Epidermal melanocyte (primary cell): Measurements from ENCODE around the gene ZPR1.

Experiments used
- DNase-seq: peaks from one replicate; pipeline ENCODE4 v3.0.0; 2011; ENCODE audit warnings: low spot score; ENCODE audit not compliant: insufficient read length

ZPR1 gene

DNA sequence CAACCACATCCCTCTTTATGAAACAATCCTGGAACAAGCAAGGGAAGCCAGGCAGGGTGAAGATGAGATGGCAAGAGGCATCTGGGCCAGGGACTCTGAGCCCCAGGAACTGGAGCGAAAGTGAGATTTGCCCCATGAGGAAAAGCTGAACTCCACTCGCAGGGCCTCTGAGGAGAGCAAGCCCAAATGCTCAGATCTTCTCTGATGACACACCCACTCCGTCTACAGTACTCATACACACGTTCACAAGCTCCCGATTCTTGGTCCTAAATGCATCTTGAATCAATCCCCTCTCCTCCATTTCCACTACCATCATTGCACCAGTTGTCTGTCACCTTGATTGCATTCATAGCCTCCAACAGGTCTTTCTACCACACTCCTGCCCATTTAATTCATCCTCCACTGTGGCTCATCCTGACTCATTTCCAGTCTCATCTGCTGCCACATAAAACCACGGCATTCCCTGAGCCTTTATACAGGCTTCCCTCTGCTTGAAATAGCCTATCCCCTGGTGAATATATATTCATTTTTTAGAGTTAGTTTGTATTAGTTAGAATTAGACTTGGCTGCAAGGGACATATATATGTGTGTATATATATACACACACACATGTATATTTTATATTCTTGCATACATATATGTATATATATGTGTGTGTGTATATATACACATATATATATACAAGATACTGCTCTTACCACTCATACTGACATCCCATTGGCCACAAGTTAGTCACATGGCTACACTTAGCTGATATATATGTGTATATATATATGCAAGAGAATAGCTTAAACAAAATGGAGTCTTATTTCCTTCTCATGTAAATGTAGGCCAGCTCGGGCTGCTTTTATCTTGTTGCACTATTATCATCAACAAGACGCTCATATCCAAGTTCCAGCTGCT lies 5.3 kb upstream of the ZPR1 start:
- DNase-seq: no peak

DNA sequence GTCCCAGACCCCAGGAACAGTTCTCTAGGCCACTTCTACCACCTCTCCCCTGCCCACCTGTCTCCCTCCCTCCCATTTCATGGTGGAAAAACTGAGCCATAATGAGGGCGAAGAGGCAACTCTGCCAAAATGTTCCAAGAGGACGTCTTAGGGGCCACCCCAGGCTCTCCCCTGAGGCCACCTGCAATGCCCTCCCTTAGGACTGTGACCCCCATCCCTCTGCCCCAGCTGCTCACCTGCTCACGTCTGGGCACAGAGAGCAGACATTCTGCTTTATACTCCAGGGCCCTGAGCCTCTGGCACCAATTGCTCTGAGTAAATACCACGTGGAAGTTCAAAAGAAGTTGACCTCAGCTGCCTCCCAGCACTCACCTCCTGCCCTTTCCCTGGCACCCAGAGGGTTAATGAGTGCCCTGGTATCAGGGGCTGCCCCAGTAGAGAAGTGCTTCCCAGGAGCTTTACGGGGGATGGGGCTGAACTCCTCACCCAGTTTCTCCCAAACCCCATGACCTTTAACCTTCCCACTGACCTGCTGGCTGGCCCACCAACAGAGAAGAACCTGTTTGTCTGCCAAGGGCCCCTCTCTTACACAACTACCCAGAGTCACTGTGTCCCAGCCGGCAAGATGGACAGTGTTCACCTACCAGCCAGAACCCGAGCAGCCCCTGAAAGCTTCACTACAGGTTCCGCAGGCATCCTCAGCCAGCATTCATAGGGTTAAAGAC lies 4.5 kb upstream of the ZPR1 start:
- no peak for DNase-seq

DNA sequence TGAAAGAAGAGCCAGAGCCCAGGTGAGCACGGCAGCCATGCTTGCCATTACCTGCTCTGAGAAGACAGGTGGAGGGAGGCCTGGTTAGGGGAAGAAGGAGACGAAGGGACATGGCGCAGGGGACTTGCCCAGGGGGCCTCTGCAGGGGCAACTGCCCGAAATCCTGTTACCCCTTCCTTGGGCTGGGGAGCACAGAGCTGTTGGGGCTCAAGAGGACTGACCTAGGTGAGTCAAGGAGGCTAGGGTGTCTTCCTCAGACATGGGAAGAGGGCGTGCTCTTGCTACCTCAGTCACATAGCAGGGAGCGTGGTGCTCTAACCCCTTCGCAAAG lies 4.0 kb upstream of the ZPR1 start, which contains the start of gene APOA5:
Gene APOA5, minus strand, starts transcription at position 67 of the 331 bp plus-strand sequence. Its CDS starts 19 bp downstream, at position 48.
- no peak for DNase-seq

DNA sequence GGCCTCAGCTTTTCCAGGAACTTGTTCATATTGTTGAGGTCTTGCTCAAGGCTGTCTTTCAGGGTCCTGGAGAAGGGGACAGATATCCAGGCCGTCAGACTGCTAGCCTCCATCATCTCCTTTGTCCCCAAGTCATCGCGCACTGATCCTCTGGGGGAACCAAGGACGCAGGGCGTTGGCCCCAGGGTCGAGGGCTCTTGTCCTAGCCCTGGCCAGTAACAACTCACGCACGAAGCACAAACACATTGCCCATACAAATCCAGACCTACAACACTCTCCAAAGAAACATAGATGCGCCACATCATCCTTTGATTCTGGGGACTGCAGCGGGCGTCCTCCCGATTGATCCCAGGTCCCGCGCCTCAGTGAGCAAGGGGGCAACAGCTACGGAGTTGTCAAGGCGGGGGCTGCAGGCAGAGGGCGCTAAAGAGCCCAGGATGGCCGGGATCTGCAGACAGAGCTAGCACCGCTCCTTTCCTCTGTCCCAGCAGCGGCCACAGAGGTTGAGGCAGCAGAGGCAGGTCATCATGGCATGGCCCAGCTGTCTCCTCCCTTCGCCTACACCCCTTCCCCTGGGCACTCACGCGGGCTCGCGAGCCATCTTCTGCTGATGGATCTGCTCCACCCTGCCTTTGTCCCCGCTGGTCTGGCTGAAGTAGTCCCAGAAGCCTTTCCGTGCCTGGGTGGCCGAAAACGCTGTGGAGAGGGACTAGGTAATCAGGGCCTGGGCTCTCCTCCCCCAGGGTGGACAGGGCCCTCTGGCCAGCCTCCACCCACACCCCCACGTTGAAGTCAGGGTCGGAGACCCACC lies 3.4 kb upstream of the ZPR1 start:
- DNase-seq: peak; percentile 89

DNA sequence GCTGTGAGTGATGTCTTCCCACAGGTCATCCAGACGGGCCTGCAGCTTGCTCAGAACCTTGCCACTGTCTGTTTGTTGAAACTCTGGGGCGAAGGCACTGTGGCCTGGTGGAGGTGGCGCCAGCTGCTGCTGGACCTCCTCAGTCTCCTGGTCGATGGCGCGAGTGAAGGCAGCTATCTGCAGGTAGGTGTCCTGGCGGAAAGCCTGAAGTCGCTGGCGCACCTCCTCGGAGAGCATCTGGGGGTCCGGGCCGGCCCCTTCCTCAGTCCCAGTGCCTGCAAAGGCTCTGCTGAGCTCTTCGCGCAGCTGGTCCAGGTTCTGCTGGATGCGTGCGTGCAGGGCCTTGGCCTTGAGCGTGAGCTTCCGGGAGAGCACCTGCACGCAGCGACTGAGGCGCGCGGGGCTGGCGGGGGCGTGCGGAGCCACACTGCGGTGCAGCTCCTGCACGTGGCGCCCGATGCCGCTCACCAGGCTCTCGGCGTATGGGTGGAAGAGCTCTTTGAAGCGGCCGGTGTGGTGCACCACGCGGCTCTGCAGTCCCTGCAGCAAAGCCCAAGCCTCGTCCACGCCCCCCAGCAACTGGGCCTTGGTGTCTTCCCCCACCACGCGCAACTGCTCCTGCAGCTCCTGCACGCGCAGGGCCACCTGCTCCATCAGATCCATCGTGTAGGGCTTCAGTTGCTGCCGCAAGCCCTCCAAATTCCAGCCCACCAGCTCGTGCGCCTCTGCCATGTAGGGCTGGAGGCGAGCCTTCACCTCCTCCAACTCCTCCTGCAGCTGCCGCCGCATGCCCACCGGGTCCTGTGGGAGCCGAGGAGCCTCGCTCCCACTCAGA lies 2.6 kb upstream of the ZPR1 start:
- DNase-seq: no peak

DNA sequence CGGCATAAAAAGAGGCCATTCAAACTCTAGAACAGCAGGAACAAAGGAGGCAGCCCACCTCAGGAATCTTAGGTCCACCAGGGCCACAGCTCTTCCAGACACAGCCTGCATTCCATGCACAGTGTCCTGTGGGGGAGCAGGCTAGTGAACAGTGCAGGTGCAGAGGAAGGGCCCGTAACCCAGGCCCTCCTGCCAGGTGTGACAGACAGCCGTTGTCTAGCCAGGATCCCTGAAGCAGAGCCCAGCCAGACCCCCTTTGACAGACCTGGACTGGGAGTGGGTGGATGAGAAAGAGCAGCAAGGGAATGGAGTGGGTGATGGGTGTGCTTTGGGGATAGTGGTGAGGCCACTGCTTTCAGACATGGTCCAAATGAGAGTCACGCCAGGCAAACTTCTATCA lies 1.2 kb upstream of the ZPR1 start:
- DNase-seq: no peak

DNA sequence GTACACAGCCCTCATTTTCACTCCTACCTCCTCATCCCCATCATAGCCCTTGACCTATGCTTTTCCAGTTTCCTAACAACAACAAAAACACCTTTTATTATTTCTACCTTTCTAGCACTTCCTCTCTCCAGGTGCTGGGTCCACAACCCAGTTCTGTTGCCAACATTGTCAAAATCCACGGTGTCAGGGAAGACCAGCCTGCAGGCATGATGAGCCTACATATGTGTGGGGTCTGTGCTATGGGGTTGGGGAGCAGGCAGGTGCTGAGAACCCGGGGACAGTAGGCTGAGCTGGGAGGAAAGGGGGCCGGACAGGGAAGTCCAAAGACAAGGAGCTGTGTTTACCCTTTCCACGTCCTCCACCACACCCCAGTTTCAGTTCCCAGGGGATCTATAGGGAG lies 711 bp upstream of the ZPR1 start:
- no peak for DNase-seq

DNA sequence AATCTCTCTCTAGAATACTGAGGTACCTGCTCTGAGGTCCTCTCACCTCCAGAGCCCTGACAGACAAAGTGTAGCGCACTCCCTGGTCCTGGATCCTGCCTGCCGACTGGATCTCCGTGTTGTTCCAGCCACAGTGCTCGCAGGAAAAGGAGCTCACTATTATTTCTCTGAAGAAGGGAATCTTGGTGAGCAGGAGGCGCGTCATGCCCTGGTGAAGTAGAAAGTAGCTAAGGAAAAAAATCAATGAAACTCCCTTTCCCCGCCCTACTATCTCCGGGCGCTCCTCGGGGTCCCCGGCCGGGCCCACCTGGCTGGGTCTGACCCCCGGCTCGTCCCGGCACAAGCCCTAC lies 412 bp downstream of the ZPR1 start:
- no peak for DNase-seq

DNA sequence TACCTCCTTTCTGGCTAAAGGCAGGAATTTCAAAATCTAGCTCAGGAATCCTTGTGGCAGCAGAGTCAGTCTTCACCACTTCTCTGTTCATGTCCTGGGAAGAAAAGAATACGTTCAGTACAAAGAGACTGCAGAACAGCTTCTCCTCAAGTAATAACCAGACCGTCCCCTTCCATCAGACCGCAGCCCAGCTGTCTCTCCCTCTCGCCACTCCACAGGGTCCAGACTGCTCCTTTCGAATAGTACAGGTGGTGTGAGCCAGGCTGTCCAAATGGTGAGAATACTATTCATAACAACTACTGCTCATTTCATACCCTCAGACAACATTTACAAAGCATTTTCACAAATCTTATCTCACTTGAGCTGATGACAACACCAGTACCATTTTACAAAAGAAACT lies 857 bp downstream of the ZPR1 start:
- DNase-seq: no peak

DNA sequence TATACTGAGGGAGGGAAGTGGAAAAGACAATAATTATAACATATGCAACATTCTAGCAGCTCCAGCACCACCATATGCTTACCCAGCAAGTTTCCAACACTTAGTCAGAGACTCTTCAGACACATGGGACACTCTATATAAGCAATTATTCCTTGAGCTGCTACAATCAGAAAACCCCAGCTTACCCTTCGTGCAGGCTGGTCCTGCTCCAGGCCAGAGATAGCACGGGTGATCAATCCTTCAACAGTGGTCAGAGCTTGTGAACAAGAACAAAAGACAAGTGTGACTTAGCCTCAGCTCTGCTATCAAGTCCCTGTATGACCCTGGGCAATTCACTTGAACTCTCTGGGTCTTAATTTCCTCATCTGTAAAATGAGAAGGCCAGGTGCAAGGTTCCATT lies 1.5 kb downstream of the ZPR1 start:
- no peak for DNase-seq

DNA sequence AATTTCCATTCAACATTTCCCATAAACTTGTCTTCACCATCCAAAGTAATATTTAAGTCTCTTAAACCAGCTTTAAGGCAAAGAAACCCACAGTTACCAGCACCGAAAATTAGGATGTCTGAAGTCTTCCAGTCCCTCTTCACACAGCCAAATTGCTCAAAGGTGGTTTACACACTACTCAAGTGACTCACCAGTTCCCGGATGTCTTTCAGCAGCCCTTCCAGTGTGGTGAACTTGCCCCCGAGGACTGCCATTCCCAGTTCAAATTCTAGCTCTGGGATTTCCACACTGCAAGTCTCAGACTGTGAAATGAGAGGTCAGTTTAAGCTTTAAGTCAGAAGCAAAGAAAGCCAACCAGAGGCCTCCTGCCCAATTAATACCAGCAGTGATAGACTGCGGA lies 5.1 kb downstream of the ZPR1 start:
- DNase-seq: no peak

DNA sequence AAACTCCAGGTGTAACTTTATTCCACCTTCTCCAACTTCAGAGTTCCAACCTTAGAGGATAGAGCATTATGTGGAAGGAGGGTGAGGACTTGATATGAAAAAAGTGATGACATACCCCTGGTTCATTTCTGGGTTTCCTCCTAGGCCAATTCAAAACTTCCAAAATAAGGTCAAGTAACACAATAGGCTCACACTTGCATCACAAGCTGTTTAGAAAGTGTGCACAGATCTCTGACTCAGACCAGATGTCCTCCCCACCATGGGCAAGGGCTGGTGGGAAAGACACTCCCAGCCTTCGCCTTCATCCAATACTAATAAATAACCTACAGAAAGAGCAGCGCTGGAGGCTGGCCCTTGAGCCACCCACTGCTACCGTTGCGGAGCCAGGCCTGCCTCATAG lies 9.3 kb downstream of the ZPR1 start:
- DNase-seq: no peak

DNA sequence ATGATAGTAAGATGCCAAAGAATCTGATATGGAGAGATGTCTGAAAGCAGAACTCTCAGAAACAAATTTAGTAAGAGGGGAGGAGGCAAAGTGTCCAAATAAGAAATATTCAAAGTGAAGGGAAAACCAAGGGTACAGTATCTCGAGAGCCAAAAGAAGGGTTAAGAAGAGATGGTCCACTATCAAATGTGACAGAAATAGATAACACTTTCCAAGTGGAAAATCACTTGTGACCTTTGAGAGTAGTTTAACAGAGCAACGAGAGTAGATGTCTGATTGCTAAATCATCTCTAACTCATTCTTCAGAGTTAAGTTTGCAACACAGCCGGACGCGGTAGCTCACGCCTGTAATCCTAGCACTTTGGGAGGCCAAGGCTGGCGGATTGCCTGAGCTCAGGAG lies 10.8 kb downstream of the ZPR1 start:
- DNase-seq: no peak

DNA sequence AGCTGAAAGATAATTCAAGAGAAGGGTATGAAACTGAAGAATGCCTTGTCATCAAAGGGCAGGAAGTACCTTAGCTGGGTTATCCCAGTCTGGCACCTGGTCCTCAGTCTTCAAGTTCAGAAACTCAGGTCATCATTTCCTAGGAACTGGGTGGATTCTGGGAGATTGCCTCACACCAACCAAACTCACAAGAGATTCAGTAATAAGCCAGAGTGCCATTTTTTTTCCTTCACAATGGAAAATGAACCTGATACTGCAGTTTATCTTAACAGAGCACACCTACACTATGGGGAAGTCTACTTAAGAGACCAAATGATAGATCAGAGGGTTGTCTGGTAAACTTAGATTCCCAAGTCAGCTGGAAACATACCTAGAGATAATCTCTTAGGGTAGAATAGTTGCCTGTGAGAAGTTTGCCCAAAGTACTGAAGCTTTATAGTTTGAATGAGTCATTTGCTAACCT lies 11.3 kb downstream of the ZPR1 start:
- no peak for DNase-seq

DNA sequence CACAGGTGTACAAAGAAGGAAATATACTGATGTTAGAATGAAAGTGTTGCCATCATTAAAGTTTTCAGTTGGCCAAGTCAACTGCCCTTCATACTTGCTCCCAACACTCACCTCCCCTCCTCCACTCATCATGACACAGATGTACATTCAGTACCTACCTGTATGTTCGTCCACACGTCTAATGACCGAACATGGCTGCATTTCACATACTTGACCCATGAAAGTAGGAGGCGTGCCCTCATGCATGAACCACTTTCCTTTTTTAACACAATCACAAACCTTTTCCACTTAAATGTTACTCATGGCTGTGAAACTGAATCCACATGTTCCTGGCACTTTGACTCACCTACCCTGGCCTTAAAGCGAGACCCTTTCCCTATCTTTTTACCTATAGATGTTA lies 11.8 kb downstream of the ZPR1 start:
- no peak for DNase-seq

DNA sequence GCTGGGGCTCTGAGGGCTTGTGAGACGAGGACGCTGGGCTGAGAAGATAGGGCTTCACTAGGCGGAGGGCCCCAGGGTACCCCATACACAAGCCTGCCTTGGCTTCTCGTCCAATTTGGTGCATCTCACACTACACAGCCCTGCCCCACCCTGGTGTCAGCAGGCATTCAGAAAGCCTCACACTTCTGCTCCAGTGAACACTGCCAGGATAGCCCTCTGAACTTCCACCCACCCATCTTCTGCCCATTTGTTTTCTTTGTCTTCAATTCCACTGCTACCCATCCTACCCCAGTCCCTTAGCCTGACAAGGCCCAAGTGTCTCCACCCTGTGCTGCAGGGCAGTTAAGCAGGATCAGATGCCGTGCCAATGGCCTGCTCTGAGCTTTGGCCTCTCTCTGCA lies 13.2 kb downstream of the ZPR1 start:
- no peak for DNase-seq

DNA sequence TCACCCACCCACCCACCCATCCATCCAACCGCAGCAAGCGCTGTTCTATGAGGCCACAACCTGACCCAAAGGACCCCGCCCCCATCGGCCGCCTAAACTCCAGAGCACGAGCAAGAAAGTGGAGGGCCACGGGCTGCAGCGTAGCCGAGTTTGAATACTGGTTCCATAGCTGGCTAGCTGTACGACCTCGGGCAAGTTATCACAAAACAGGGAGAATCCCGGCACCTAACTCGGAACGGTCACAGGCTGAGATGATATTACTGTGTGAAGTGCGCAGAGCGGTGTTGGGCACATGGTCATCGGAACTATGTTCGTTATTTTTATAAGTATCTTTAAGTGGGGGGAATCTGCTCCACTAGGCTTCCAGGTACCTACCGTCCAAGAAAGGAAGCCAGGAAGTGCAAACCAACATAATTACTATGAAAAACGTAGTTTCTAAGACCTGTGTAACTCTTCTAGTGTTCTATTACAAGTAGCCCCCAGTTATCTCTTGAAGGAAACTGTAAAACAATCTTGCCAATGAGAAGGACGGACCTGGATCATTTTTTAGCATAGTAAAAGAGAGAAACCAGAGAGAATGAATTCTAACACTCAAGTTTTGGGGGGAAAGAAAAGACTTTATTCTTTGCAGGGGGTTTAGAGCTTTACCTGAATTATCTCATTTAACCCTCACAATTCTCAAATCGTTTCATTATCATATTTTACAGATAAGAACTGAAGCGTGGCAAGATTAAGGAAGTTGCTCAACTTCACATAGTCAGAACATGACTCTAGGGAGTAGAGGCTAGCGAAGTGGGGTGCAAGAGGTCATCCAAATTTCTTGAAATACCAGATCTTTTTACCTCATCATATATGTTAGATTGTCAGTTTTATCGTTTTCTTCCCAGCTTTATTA lies 14.4 kb downstream of the ZPR1 start:
- no peak for DNase-seq

DNA sequence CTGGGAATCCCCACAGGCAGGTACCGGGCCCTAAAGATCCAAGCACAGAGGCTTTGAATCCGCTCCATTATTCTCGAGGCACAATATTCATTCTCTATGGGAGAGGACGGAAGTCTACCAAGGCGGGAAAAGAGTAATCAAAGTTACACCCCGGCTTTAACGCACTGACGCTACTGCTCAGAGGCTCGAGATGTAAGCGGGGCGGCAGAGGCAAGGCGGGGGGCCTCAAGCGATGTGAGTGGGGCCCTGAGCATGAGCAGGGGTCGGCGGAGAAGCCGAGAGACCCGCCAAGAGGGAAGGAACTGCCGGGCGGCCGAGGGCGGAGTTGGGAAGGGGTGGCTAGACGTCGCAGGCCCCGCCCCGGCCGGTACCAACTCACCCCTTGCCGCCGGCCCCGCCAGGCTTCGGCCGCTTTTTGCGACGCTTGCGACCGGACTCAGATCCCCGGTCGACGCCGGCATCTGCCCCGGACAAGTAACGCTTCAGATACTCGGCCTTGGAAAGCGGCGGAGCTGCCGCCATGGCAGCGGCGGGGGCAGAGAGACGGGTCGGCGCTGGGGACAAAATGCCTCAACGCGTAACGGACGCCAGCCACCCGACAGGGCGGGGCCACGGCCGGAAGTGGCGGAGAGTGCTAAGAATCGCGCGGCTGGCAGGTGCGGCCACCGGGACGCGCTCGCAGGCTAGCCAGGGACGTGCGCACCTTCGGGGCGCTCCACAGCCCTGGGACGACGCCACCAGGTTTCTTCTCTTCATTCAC lies 15.2 kb downstream of the ZPR1 start, which contains the start of gene BUD13:
Gene BUD13, minus strand, starts transcription at position 545 of the 760 bp plus-strand sequence. Its CDS starts 23 bp downstream, at position 522.
- peak; percentile 76 for DNase-seq

DNA sequence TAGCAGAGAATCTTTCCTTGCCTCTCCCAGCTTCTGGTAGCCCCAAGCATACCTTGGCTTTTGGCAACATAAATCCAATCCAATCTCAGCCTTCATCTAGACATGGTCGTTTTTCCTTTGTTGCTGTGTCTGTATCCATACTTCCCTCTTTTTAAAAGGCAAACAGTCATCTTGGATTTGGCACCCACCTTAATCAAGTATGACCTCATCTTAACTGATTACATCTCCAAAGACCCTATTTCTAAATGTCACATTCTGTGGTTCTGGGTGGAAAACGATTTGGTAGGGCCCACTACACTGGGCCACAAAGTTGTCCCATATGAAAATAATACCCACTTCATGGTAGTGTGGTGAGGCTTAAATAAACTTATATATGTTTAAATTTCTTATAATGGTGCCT lies 15.9 kb downstream of the ZPR1 start:
- no peak for DNase-seq
